NB4 (cell line): ENCODE data around the gene ADSS1.

ENCODE experiments used
- MYC ChIP-seq: IDR thresholded peaks from 2 replicates; pipeline ENCODE4 v1.6.1; 2011; ENCODE audit warnings: low read depth, low read length
- TF ChIP-seq, protein P1 (sequence below): IDR thresholded peaks from one replicate; pipeline ENCODE4 v1.5.1; 2012; ENCODE audit warnings: low read depth, low read length
- TF ChIP-seq, protein P2 (sequence below): IDR thresholded peaks from 2 replicates; pipeline ENCODE4 v1.6.1; 2011; ENCODE audit warnings: low read depth, low read length

DNA sequence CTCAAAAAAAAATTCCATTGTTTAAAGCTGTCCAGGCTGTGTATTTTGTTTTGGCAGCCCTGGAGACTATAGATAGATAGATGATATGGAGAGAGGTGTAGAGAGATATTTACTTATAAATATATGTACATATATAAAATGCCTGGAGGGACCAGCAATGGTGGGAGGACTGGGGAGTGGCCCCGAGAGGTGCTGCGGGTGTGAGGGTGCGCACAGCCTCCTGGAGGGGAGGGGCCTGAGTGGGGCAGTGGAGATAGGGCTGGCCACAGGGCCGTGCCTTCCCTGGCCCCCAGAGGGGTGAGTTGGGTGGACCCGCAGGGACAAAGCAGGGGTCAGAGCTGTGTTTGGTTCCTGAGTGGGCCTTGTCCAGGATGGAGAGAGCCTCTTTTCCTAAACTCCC is 6.5 kb downstream of the ADSS1 start:
- TF ChIP-seq, protein P1, sequence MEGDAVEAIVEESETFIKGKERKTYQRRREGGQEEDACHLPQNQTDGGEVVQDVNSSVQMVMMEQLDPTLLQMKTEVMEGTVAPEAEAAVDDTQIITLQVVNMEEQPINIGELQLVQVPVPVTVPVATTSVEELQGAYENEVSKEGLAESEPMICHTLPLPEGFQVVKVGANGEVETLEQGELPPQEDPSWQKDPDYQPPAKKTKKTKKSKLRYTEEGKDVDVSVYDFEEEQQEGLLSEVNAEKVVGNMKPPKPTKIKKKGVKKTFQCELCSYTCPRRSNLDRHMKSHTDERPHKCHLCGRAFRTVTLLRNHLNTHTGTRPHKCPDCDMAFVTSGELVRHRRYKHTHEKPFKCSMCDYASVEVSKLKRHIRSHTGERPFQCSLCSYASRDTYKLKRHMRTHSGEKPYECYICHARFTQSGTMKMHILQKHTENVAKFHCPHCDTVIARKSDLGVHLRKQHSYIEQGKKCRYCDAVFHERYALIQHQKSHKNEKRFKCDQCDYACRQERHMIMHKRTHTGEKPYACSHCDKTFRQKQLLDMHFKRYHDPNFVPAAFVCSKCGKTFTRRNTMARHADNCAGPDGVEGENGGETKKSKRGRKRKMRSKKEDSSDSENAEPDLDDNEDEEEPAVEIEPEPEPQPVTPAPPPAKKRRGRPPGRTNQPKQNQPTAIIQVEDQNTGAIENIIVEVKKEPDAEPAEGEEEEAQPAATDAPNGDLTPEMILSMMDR: no peak
- TF ChIP-seq, protein P2, sequence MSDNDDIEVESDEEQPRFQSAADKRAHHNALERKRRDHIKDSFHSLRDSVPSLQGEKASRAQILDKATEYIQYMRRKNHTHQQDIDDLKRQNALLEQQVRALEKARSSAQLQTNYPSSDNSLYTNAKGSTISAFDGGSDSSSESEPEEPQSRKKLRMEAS: no peak
- TF ChIP-seq MYC: no peak
